Astrocyte of the cerebellum (primary cell): Measurements from ENCODE around the gene KY.

Experiments
- DNase-seq: peaks from one replicate; pipeline ENCODE4 v3.0.0-alpha.2; 2011; ENCODE audit warnings: low read depth
- H3K4me3 ChIP-seq: 2 replicates; pipeline ENCODE4 v1.5.1; 2011; ENCODE audit warnings: mild to moderate bottlenecking, low read depth, low read length, moderate library complexity
- CTCF ChIP-seq: IDR thresholded peaks from 2 replicates; pipeline ENCODE4 v1.5.1; 2012; ENCODE audit warnings: low read length, low read depth, moderate library complexity, mild to moderate bottlenecking; ENCODE audit errors: missing control alignments
- in situ Hi-C: cut with HindIII; loops from 2 replicates; pipeline ENCODE4 v1.10.0; 2017; ENCODE audit warnings: low sequenced_read_pairs

The KY gene

DNA sequence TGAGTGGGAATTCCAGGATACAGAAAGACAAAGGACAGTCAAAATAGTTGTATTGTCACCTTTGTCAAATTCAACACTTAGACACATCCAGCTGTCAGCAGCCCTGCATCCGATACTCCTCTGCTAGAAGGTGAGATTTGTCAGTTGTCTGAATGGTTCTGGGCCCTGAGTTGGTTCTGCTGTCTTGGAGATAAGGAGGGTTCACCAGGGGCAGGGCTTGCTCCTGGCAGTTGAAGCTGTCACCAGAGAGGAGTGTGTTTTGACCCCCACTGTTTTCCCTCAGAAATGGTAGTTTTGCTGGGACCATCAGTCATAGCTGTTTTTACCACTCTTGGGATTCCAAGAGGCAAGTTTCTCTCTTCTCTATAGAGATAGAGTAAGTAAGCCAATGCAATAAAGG lies 3.2 kb upstream of the KY start:
- no peak for DNase-seq
- no peak overlapping the region for H3K4me3 ChIP-seq
- TF ChIP-seq CTCF: no peak
- in situ Hi-C loops: no loop called here

DNA sequence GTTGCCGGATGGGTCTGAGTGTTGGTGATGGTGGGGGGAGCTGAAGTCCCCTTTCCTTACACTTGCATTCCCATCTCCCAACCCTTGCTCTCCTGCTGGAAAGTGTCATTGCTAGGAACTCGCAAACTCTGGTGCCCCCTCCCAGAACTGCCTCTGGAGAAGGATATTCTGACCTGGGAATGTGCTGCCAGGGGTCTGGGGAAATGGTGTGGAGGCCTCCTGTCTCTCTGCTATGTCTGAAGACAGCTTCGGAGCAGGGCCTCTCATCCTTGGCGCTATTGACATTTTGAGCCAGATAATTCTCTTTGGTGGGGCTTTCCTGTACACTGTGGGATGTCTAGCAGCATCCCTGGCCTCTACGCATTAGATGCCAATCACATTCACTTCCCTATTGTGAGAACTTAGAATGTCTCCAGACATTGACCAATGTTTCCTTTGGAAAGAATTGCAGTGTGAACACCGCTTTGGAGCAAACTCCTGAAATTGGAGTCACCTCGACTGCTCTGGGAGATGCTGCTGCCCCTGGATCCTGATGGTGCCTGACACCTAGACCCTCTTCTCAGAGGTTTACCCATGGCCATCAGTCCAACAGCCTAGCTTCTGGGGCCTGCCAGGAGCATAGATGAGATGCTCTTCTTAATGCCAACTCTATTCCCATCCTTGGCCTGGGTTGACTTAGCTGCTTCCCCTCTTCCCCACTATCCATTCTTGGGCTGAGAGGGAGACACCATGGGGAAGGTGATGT lies 2.2 kb upstream of the KY start:
- H3K4me3 ChIP-seq: no peak overlapping the region
- TF ChIP-seq CTCF: no peak
- DNase-seq: no peak
- in situ Hi-C loops: no loop called here

GRCh38 chr3:134652409-134652831 lies 1.6 kb upstream of the KY start:
- DNase-seq: no peak
- H3K4me3 ChIP-seq: no peak overlapping the region
- in situ Hi-C loops: no loop called here
- no peak for TF ChIP-seq CTCF

DNA sequence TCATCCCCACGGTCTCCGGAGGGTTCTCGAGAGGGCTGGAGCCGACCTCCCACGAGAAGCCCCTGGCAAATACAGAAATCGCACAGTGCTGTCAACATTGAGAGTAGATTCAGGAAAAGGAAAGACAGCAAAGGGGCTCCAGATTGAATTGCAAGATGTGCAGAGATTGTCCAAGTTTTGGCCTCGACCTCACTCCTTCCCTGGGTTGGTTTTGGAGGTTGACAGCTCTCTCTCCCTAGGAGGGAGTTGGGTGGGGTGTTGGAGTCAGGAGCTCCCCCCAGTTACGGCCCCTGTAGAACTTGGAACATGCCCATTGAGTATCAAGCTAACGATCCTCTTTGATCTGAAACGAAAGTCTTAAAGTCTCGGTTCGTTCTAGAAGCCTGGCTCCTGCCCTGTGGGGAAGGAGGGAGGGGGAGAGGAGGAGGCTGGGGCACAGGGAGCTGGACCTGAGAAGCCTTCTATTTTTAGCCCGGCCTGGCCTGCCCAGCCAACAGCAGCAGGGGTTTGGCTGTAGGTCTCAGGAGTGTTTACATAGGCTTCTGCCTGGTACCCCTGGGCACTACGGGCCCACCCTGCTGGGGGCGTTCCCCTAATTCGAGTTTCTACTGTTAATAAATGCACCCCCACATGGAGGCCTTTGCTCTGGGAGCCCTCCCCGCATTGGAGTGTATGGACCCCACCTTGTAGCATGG lies 672 bp upstream of the KY start:
- DNase-seq: no peak
- H3K4me3 ChIP-seq: peak overlapping the region; percentile 46
- no peak for TF ChIP-seq CTCF
- in situ Hi-C loops: no loop called here

DNA sequence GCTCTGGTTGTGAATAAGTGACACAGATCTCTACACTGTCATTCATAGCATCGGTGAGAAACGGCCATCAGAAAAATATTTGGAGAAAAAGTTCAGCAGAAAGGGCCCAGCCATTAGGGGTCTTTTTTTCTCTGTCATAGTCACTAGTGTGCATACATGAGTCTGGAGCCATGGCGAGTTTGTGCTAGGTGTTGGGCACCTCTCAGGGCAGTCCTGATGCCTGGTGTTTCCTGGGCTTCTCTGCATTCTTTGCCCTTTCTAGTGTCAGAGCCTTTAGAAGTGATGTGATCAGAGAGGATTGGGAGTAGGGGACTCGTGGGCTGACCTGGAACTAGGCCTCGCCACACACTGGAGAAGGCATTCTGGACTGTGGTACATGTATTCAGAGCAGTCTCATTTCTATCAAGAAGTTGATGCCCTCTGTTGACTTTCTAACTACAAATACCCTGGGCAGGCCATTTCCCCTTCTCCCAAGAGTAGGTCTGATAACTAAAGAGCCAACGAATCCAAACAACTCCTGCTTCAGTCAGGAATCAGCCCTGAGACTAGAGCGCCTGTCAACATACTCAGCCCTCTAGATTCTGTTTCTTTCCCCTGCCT lies 1.6 kb downstream of the KY start:
- no peak overlapping the region for H3K4me3 ChIP-seq
- no peak for DNase-seq
- in situ Hi-C loops: no loop called here
- no peak for TF ChIP-seq CTCF

DNA sequence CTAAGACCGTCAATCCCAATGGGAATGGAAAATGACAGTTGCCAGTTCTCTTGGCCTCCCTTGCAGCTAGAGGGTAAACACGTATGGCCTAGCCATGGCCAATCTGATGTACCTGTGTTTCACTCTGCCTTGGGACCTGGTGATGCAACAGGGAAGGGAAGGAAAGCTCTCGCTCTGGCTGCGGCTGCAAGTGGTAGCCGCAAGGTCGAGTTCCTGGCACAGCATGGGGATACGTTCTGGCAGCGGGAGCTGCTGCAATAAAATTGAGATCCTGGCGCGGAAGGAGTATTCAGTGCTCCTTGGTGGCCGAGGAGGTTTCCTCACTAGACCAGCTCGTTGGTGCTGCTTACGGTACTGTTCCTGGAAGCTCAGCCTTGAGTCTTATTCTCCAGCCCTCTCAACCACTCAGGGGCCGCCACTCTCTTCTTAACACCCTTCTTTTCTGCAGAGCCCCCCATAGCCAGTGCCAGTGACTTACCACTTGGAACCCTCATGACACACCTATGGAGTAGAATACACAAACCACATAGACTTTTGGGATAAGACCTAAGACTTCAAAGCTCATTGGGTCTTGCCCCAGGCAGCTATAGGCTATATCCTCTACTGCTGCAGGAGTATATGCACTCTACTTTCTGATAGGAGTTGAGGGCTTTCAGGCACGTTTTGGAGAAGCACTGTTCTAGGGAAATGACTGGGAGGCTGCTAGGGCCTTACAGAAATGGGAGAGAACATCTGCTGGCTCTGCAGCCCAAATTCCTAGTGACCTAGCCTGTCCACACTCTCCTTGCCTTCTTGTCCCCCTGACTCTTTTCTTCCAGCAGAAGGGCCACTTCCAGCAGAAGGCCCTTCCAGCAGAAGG lies 2.7 kb downstream of the KY start:
- H3K4me3 ChIP-seq: no peak overlapping the region
- TF ChIP-seq CTCF: no peak
- in situ Hi-C loops: no loop called here
- DNase-seq: no peak
